HG03066 (cell line): ENCODE results near the gene TUBGCP4.
"Not testable (repeated sequence)": the region's sequence is repeated elsewhere in the genome, so short reads cannot be mapped to it uniquely, and the experiment has no call there.

Experiments used
- ATAC-seq: cut with Tn5 transposase; IDR thresholded peaks from one replicate; pipeline ENCODE4 v1.9.1; 2021; ENCODE audit warnings: low read depth; ENCODE audit not compliant: unreplicated experiment

Gene TUBGCP4

GRCh38 chr15:43370975-43371974, at the start of gene TUBGCP4, which contains the start of gene ZSCAN29:
TUBGCP4 (plus strand) TSS chr15:43371101; CDS start chr15:43371355, 254 bp downstream.
ZSCAN29 (minus strand) TSS chr15:43371043; CDS start chr15:43369913, 1,130 bp downstream.
- peak; percentile 70 for ATAC-seq

GRCh38 chr15:43325039-43325684, 45.7 kb upstream of the TUBGCP4 start:
- no peak for ATAC-seq

GRCh38 chr15:43329217-43329959, 41.5 kb upstream of the TUBGCP4 start:
- ATAC-seq, result no peak

- ATAC-seq, result peak; percentile 96
Observed at GRCh38 chr15:43329960-43330779, 40.7 kb upstream of the TUBGCP4 start, which contains the start of gene LCMT2. LCMT2 (minus strand) TSS chr15:43330573; CDS start chr15:43330489, 84 bp downstream.

GRCh38 chr15:43330780-43331087, 40.2 kb upstream of the TUBGCP4 start:
- peak; percentile 26 for ATAC-seq

GRCh38 chr15:43346305-43346704, 24.6 kb upstream of the TUBGCP4 start:
- no peak for ATAC-seq

GRCh38 chr15:43347114-43347513, 23.8 kb upstream of the TUBGCP4 start:
- ATAC-seq, result no peak

- no peak for ATAC-seq
Observed at GRCh38 chr15:43352693-43353382, 18.1 kb upstream of the TUBGCP4 start.

GRCh38 chr15:43360821-43361220, 10.1 kb upstream of the TUBGCP4 start:
- no peak for ATAC-seq

- no peak for ATAC-seq
Observed at GRCh38 chr15:43361313-43361903, 9.5 kb upstream of the TUBGCP4 start.

GRCh38 chr15:43370310-43370974, 459 bp upstream of the TUBGCP4 start:
- ATAC-seq, result peak; percentile 31

- ATAC-seq, result no peak
Observed at GRCh38 chr15:43376017-43376705, 5.3 kb downstream of the TUBGCP4 start.

- no peak for ATAC-seq
Observed at GRCh38 chr15:43378601-43379000, 7.7 kb downstream of the TUBGCP4 start.

GRCh38 chr15:43382310-43382709, 11.4 kb downstream of the TUBGCP4 start:
- ATAC-seq, result no peak

- ATAC-seq, result no peak
Observed at GRCh38 chr15:43383070-43383469, 12.2 kb downstream of the TUBGCP4 start.

- ATAC-seq, result no peak
Observed at GRCh38 chr15:43390723-43391122, 19.8 kb downstream of the TUBGCP4 start.

GRCh38 chr15:43393592-43393991, 22.7 kb downstream of the TUBGCP4 start:
- ATAC-seq, result not testable (repeated sequence)

- no peak for ATAC-seq
Observed at GRCh38 chr15:43402255-43402654, 31.4 kb downstream of the TUBGCP4 start.
